GM13976 (cell line): ENCODE data around the gene TNS1.

ENCODE experiments used
- DNase-seq: peaks from one replicate; pipeline ENCODE4 v3.0.0; 2012; ENCODE audit warnings: low spot score
- CTCF ChIP-seq: IDR thresholded peaks from 2 replicates; pipeline ENCODE4 v1.5.1; 2012; ENCODE audit warnings: borderline replicate concordance, mild to moderate bottlenecking; ENCODE audit not compliant: insufficient read depth; ENCODE audit errors: extremely low read depth, missing control alignments, control extremely low read depth
- in situ Hi-C: fragments of 300-500 bp; cut with MboI; formaldehyde crosslinking; loops from one replicate; pipeline ENCODE4 v1.12.0; 2022; ENCODE audit warnings: low sequenced_read_pairs, mixed read lengths, inconsistent platforms; ENCODE audit not compliant: unreplicated experiment

Gene TNS1

GRCh38 chr2:218026244-218026643 is 23.4 kb upstream of the TNS1 start:
- in situ Hi-C loops = no loop called here
- no peak for TF ChIP-seq CTCF
- DNase-seq = no peak

GRCh38 chr2:218024871-218025270 is 22.1 kb upstream of the TNS1 start:
- no peak for DNase-seq
- no peak for TF ChIP-seq CTCF
- in situ Hi-C loops = no loop called here

GRCh38 chr2:218024336-218024735 is 21.5 kb upstream of the TNS1 start:
- no peak for TF ChIP-seq CTCF
- in situ Hi-C loops = no loop called here
- no peak for DNase-seq

GRCh38 chr2:218023636-218024035 is 20.8 kb upstream of the TNS1 start:
- in situ Hi-C loops = no loop called here
- no peak for TF ChIP-seq CTCF
- no peak for DNase-seq

- no peak for TF ChIP-seq CTCF
- in situ Hi-C loops = no loop called here
- DNase-seq = no peak
Observed at GRCh38 chr2:218022851-218023530, 20.2 kb upstream of the TNS1 start.

GRCh38 chr2:218022131-218022850 is 19.5 kb upstream of the TNS1 start:
- DNase-seq = no peak
- in situ Hi-C loops = no loop called here
- TF ChIP-seq CTCF = no peak
